Activated CD4-positive, alpha-beta T cell treated with anti-CD3 and anti-CD28 coated beads for 36 hours (primary cell): ENCODE results near the gene SPATA2. TPM values are rescaled to one million over a fixed set of nuclear protein-coding genes. Genes with fewer than 3 reads are reported as not detected.

Experiments used
- ATAC-seq: fragments of 200-7000 bp; cut with Tn5 transposase; one replicate; pipeline ENCODE4 v1.10.0; 2021; ENCODE audit warnings: mild to moderate bottlenecking, moderate library complexity
- CTCF ChIA-PET: fragments of 350-600 bp; sonication (Branson Sonifier 250); formaldehyde crosslinking; loops from one replicate; lab custom pipeline; 2021; ENCODE audit warnings: antibody characterized with exemption; lab: Charles Lee
- POLR2A ChIA-PET: fragments of 350-600 bp; sonication (Branson Sonifier 250); formaldehyde crosslinking; loops from one replicate; lab custom pipeline; 2021; ENCODE audit warnings: antibody characterized with exemption, inconsistent platforms; lab: Charles Lee
- DNase-seq: peaks from one replicate; pipeline ENCODE4 v3.0.0-alpha.2; 2020
- H3K27ac Mint-ChIP-seq: one replicate; pipeline ENCODE4 v1.8.0; 2021; ENCODE audit warnings: mixed read lengths
- H3K27me3 Mint-ChIP-seq: one replicate; pipeline ENCODE4 v1.8.0; 2021; ENCODE audit warnings: mixed read lengths
- H3K36me3 Mint-ChIP-seq: one replicate; pipeline ENCODE4 v1.8.0; 2021; ENCODE audit warnings: low read depth, mixed read lengths
- H3K4me1 Mint-ChIP-seq: one replicate; pipeline ENCODE4 v1.8.0; 2021; ENCODE audit warnings: mixed read lengths
- H3K4me3 Mint-ChIP-seq: one replicate; pipeline ENCODE4 v1.8.0; 2021; ENCODE audit warnings: mild to moderate bottlenecking, moderate library complexity, mixed read lengths
- H3K9me3 Mint-ChIP-seq: one replicate; pipeline ENCODE4 v1.8.0; 2021; ENCODE audit warnings: low read depth, mixed read lengths
- intact Hi-C, 2 experiments: fragments of 100-400 bp; cut with DNase I in 1 of 2; cut with micrococcal nuclease in 1 of 2; formaldehyde crosslinking; loops; one replicate each; pipeline versions ENCODE4 v1.14.2 to v1.15.1; 2022 to 2024; cut with DNase I, micrococcal nuclease
- total RNA-seq, 2 experiments: library from RNA; stranded (reverse); gene quantifications; one replicate each; pipeline ENCODE4 v1.2.3, GENCODE V29; 2021

Gene SPATA2
- total RNA-seq, 2 experiments from 2014 or later = 8.7 to 10.1 TPM

GRCh38 chr20:49882171-49882970 lies 33.0 kb downstream of the SPATA2 start:
- peaks cover 13% of the 10 kb centered on the region for H3K36me3 Mint-ChIP-seq
- no peak overlapping the region for H3K27ac Mint-ChIP-seq
- no peak overlapping the region for H3K4me3 Mint-ChIP-seq
- H3K27me3 Mint-ChIP-seq = no peaks in the 10 kb centered on the region
- ChIA-PET POLR2A (no interaction called here), CTCF (interaction anchor here (0.6 kb wide), 1 partner anchor 784 kb away, joined by 3 read pairs; no protein-coding TSS in a partner anchor)
- intact Hi-C loops = no loop called here
- no peaks in the 10 kb centered on the region for H3K9me3 Mint-ChIP-seq
- no peaks in the 10 kb centered on the region for H3K4me1 Mint-ChIP-seq
- no peak for DNase-seq
- ATAC-seq = no peak

GRCh38 chr20:49880724-49881445 lies 34.4 kb downstream of the SPATA2 start:
- CTCF ChIA-PET = no interaction called here
- DNase-seq (no peak), ATAC-seq (no peak)
- intact Hi-C loops = no loop called here
- POLR2A ChIA-PET = no interaction called here
- no peaks in the 10 kb centered on the region for H3K9me3 Mint-ChIP-seq
- no peaks in the 10 kb centered on the region for H3K27me3 Mint-ChIP-seq
- H3K36me3 Mint-ChIP-seq = peaks cover 10% of the 10 kb centered on the region
- H3K4me1 Mint-ChIP-seq = no peaks in the 10 kb centered on the region
- H3K4me3 Mint-ChIP-seq = no peak overlapping the region
- H3K27ac Mint-ChIP-seq = peak overlapping the region; percentile 5

GRCh38 chr20:49880177-49880576 lies 35.2 kb downstream of the SPATA2 start:
- H3K9me3 Mint-ChIP-seq = no peaks in the 10 kb centered on the region
- no peaks in the 10 kb centered on the region for H3K27me3 Mint-ChIP-seq
- H3K4me1 Mint-ChIP-seq = no peaks in the 10 kb centered on the region
- DNase-seq (no peak), ATAC-seq (no peak)
- intact Hi-C loops = no loop called here
- CTCF ChIA-PET = interaction anchor here (0.8 kb wide), 1 partner anchor 55 kb away, joined by 3 read pairs; no protein-coding TSS in a partner anchor
- H3K36me3 Mint-ChIP-seq = peaks cover 11% of the 10 kb centered on the region
- POLR2A ChIA-PET = no interaction called here
- no peak overlapping the region for H3K27ac Mint-ChIP-seq
- no peak overlapping the region for H3K4me3 Mint-ChIP-seq

GRCh38 chr20:49878977-49879376 lies 36.4 kb downstream of the SPATA2 start:
- CTCF ChIA-PET = interaction anchor here (2.3 kb wide), 1 partner anchor 10 kb away, joined by 7 read pairs; no protein-coding TSS in a partner anchor
- ATAC-seq (no peak), DNase-seq (no peak)
- Mint-ChIP-seq H3K27ac (no peak overlapping the region), H3K4me3 (no peak overlapping the region), H3K27me3 (no peaks in the 10 kb centered on the region), H3K4me1 (no peaks in the 10 kb centered on the region), H3K9me3 (no peaks in the 10 kb centered on the region), H3K36me3 (peaks cover 13% of the 10 kb centered on the region)
- POLR2A ChIA-PET = no interaction called here
- intact Hi-C loops = no loop called here

GRCh38 chr20:49877386-49877921 lies 37.9 kb downstream of the SPATA2 start:
- no peak overlapping the region for H3K4me3 Mint-ChIP-seq
- H3K36me3 Mint-ChIP-seq = peaks cover 7% of the 10 kb centered on the region
- intact Hi-C loops = no loop called here
- H3K4me1 Mint-ChIP-seq = no peaks in the 10 kb centered on the region
- ChIA-PET CTCF (interaction anchor here (1.1 to 2.3 kb wide), 4 partner anchors 12 to 269 kb away, joined by 3 to 7 read pairs (median 4); no protein-coding TSS in a partner anchor), POLR2A (no interaction called here)
- H3K9me3 Mint-ChIP-seq = no peaks in the 10 kb centered on the region
- H3K27ac Mint-ChIP-seq = no peak overlapping the region
- no peaks in the 10 kb centered on the region for H3K27me3 Mint-ChIP-seq
- DNase-seq (no peak), ATAC-seq (no peak)

- Mint-ChIP-seq H3K4me1 (no peaks in the 10 kb centered on the region), H3K27me3 (no peaks in the 10 kb centered on the region), H3K9me3 (no peaks in the 10 kb centered on the region), H3K27ac (no peak overlapping the region), H3K36me3 (peaks cover 10% of the 10 kb centered on the region), H3K4me3 (no peak overlapping the region)
- ATAC-seq (no peak), DNase-seq (no peak)
- ChIA-PET CTCF (interaction anchor here (0.7 to 1.1 kb wide), 3 partner anchors 197 to 415 kb away, joined by 3 to 4 read pairs (median 3); no protein-coding TSS in a partner anchor), POLR2A (no interaction called here)
- intact Hi-C loops = no loop called here
Observed at GRCh38 chr20:49874696-49875095, 40.6 kb downstream of the SPATA2 start.

GRCh38 chr20:49872056-49872455 lies 43.3 kb downstream of the SPATA2 start:
- Mint-ChIP-seq H3K27ac (no peak overlapping the region), H3K9me3 (no peaks in the 10 kb centered on the region), H3K4me1 (peaks cover 3% of the 10 kb centered on the region), H3K4me3 (no peak overlapping the region), H3K36me3 (peaks cover 13% of the 10 kb centered on the region), H3K27me3 (no peaks in the 10 kb centered on the region)
- no peak for DNase-seq
- ChIA-PET CTCF (interaction anchor here (0.8 to 1.0 kb wide), 2 partner anchors 16 to 22 kb away, joined by 3 to 5 read pairs; no protein-coding TSS in a partner anchor), POLR2A (interaction anchor here (0.5 kb wide), 1 partner anchor 186 kb away, joined by 3 read pairs; no protein-coding TSS in a partner anchor)
- ATAC-seq = no peak
- intact Hi-C loops = no loop called here

- Mint-ChIP-seq H3K9me3 (no peaks in the 10 kb centered on the region), H3K27me3 (no peaks in the 10 kb centered on the region), H3K4me1 (peaks cover 3% of the 10 kb centered on the region), H3K4me3 (no peak overlapping the region), H3K36me3 (peaks cover 16% of the 10 kb centered on the region), H3K27ac (no peak overlapping the region)
- CTCF ChIA-PET = interaction anchor here (0.8 kb wide), 1 partner anchor 17 kb away, joined by 3 read pairs; no protein-coding TSS in a partner anchor
- no peak for ATAC-seq
- POLR2A ChIA-PET = interaction anchor here (0.5 kb wide), 1 partner anchor 187 kb away, joined by 3 read pairs; no protein-coding TSS in a partner anchor
- DNase-seq = no peak
- intact Hi-C loops = no loop called here
Observed at GRCh38 chr20:49871391-49871948, 43.9 kb downstream of the SPATA2 start.

GRCh38 chr20:49870261-49870660 lies 45.1 kb downstream of the SPATA2 start:
- H3K4me1 Mint-ChIP-seq = peaks cover 3% of the 10 kb centered on the region
- intact Hi-C loops = no loop called here
- H3K36me3 Mint-ChIP-seq = peaks cover 23% of the 10 kb centered on the region
- ATAC-seq (no peak), DNase-seq (no peak)
- H3K27ac Mint-ChIP-seq = no peak overlapping the region
- CTCF ChIA-PET = interaction anchor here (1.3 kb wide), 1 partner anchor 17 kb away, joined by 4 read pairs; no protein-coding TSS in a partner anchor
- no peak overlapping the region for H3K4me3 Mint-ChIP-seq
- H3K27me3 Mint-ChIP-seq = no peaks in the 10 kb centered on the region
- H3K9me3 Mint-ChIP-seq = no peaks in the 10 kb centered on the region
- POLR2A ChIA-PET = no interaction called here

GRCh38 chr20:49868964-49869363 lies 46.4 kb downstream of the SPATA2 start:
- peaks cover 26% of the 10 kb centered on the region for H3K36me3 Mint-ChIP-seq
- no peaks in the 10 kb centered on the region for H3K27me3 Mint-ChIP-seq
- POLR2A ChIA-PET = no interaction called here
- H3K4me3 Mint-ChIP-seq = no peak overlapping the region
- ATAC-seq = peak; percentile 30
- intact Hi-C loops = no loop called here
- H3K4me1 Mint-ChIP-seq = peaks cover 3% of the 10 kb centered on the region
- H3K9me3 Mint-ChIP-seq = no peaks in the 10 kb centered on the region
- DNase-seq = no peak
- CTCF ChIA-PET = no interaction called here
- peak overlapping the region; percentile 23 for H3K27ac Mint-ChIP-seq

GRCh38 chr20:49868538-49868937 lies 46.8 kb downstream of the SPATA2 start:
- Mint-ChIP-seq H3K27ac (peak overlapping the region; percentile 23), H3K4me3 (no peak overlapping the region), H3K27me3 (no peaks in the 10 kb centered on the region), H3K4me1 (peaks cover 3% of the 10 kb centered on the region), H3K9me3 (no peaks in the 10 kb centered on the region), H3K36me3 (peaks cover 26% of the 10 kb centered on the region)
- ChIA-PET POLR2A (no interaction called here), CTCF (interaction anchor here (0.7 kb wide), 1 partner anchor 115 kb away, joined by 3 read pairs; no protein-coding TSS in a partner anchor)
- intact Hi-C loops = no loop called here
- DNase-seq = no peak
- no peak for ATAC-seq
